Calu3 (cell line): ENCODE data around the gene FTO. TPM values are rescaled to one million over a fixed set of nuclear protein-coding genes. Genes with fewer than 3 reads are reported as not detected.
A peak's percentile ranks its signal among the peaks of the same experiment; 100 is the strongest.

ENCODE experiments used
- BruUV-seq: library from RNA; stranded (reverse); fragments of 400-500 nt; replicated peaks from 2 replicates; lab custom pipeline; 2021; lab: Mats Ljungman, UMichigan
- CTCF ChIA-PET: fragments of 300-600 bp; sonication (Branson Sonifier 250); formaldehyde crosslinking; loops from one replicate; lab custom pipeline; 2022; ENCODE audit warnings: antibody characterized with exemption; lab: Charles Lee
- DNase-seq: peaks from one replicate; pipeline ENCODE4 v3.0.0; 2022
- H3K27ac Mint-ChIP-seq: one replicate; pipeline ENCODE4 v1.8.0; 2022; ENCODE audit warnings: mixed read lengths; ENCODE audit not compliant: unreplicated experiment
- H3K27me3 Mint-ChIP-seq: one replicate; pipeline ENCODE4 v1.8.0; 2022; ENCODE audit warnings: mixed read lengths; ENCODE audit not compliant: unreplicated experiment
- H3K36me3 Mint-ChIP-seq: one replicate; pipeline ENCODE4 v1.8.0; 2022; ENCODE audit warnings: mild to moderate bottlenecking, moderate library complexity, mixed read lengths; ENCODE audit not compliant: insufficient read depth, unreplicated experiment
- H3K4me1 Mint-ChIP-seq: one replicate; pipeline ENCODE4 v1.8.0; 2022; ENCODE audit warnings: mild to moderate bottlenecking, low read depth, mixed read lengths; ENCODE audit not compliant: unreplicated experiment
- H3K4me3 Mint-ChIP-seq: one replicate; pipeline ENCODE4 v1.8.0; 2022; ENCODE audit warnings: mild to moderate bottlenecking, low read depth, moderate library complexity, mixed read lengths; ENCODE audit not compliant: unreplicated experiment
- H3K9me3 Mint-ChIP-seq: one replicate; pipeline ENCODE4 v1.8.0; 2022; ENCODE audit warnings: low read depth, mixed read lengths; ENCODE audit not compliant: unreplicated experiment
- CTCF ChIP-seq: fragments of 200-600 bp; IDR thresholded peaks from one replicate; pipeline ENCODE4 v1.8.0; 2022; ENCODE audit warnings: antibody characterized with exemption; ENCODE audit not compliant: unreplicated experiment
- intact Hi-C: fragments of 100-400 bp; cut with micrococcal nuclease; formaldehyde crosslinking; loops from one replicate; pipeline ENCODE4 v1.10.0; 2022; ENCODE audit not compliant: unreplicated experiment
- total RNA-seq: library from RNA; stranded (reverse); gene quantifications from 2 replicates; pipeline ENCODE4 v1.2.3, GENCODE V29; 2022

The FTO gene
- total RNA-seq, 1 experiment from 2014 or later: 68.9 TPM

- no peak for DNase-seq
- Mint-ChIP-seq H3K9me3 (peaks cover 5% of the 10 kb centered on the region), H3K4me3 (no peak overlapping the region), H3K27me3 (peaks cover 43% of the 10 kb centered on the region), H3K4me1 (no peaks in the 10 kb centered on the region), H3K36me3 (no peaks in the 10 kb centered on the region), H3K27ac (no peak overlapping the region)
- BruUV-seq: no TSS peak
- intact Hi-C loops: no loop called here
- CTCF ChIA-PET: no interaction called here
- TF ChIP-seq CTCF: no peak
Measured at GRCh38 chr16:54191163-54191562, 487.2 kb downstream of the FTO start.

- CTCF ChIA-PET: no interaction called here
- TF ChIP-seq CTCF: no peak
- H3K9me3 Mint-ChIP-seq: peaks cover 5% of the 10 kb centered on the region
- no peaks in the 10 kb centered on the region for H3K4me1 Mint-ChIP-seq
- no peaks in the 10 kb centered on the region for H3K36me3 Mint-ChIP-seq
- no TSS peak for BruUV-seq
- no peak for DNase-seq
- intact Hi-C loops: no loop called here
- no peak overlapping the region for H3K4me3 Mint-ChIP-seq
- peaks cover 43% of the 10 kb centered on the region for H3K27me3 Mint-ChIP-seq
- no peak overlapping the region for H3K27ac Mint-ChIP-seq
Measured at GRCh38 chr16:54191592-54191991, 487.6 kb downstream of the FTO start.

GRCh38 chr16:54193013-54193664 is 489.2 kb downstream of the FTO start:
- peaks cover 45% of the 10 kb centered on the region for H3K27me3 Mint-ChIP-seq
- no peak overlapping the region for H3K27ac Mint-ChIP-seq
- BruUV-seq: no TSS peak
- DNase-seq: no peak
- H3K9me3 Mint-ChIP-seq: peaks cover 5% of the 10 kb centered on the region
- H3K4me3 Mint-ChIP-seq: no peak overlapping the region
- intact Hi-C loops: no loop called here
- CTCF ChIA-PET: no interaction called here
- TF ChIP-seq CTCF: no peak
- H3K36me3 Mint-ChIP-seq: no peaks in the 10 kb centered on the region
- H3K4me1 Mint-ChIP-seq: no peaks in the 10 kb centered on the region

- Mint-ChIP-seq H3K27ac (no peak overlapping the region), H3K4me1 (no peaks in the 10 kb centered on the region), H3K27me3 (peaks cover 48% of the 10 kb centered on the region), H3K9me3 (peaks cover 5% of the 10 kb centered on the region), H3K36me3 (no peaks in the 10 kb centered on the region), H3K4me3 (no peak overlapping the region)
- DNase-seq: peak; percentile 59
- intact Hi-C loops: no loop called here
- CTCF ChIA-PET: no interaction called here
- peak; percentile 54 for TF ChIP-seq CTCF
- BruUV-seq: no TSS peak
Measured at GRCh38 chr16:54193665-54194333, 489.8 kb downstream of the FTO start.
